ENCODE data around the gene APOL6. TPM values are rescaled to one million over a fixed set of nuclear protein-coding genes. Genes with fewer than 3 reads are reported as not detected.

Gene APOL6
- total and polyA plus RNA-seq, 2 of the 13 experiments (the other 11 are each of a cell fraction or from before 2014, with no cell fraction given), result 5.2 to 7.5 TPM

GRCh38 chr22:35648066-35649025, at the start of gene APOL6 (continued):
- TF ChIP-seq THRA (CRISPR knock-in tag; IDR thresholded peaks at IDR 0.05; ENCODE audit: borderline replicate concordance) (0 out of 2 replicates have a peak, but pooled peaks have one; percentile 20), CEBPB (IDR thresholded peaks at IDR 0.05; ENCODE audit: borderline replicate concordance, low read depth, low read length) (peak; percentile 89), USF2 (IDR thresholded peaks at IDR 0.05; ENCODE audit: low read depth, low read length) (no peak), USF2 (CRISPR knock-in tag; IDR thresholded peaks at IDR 0.05; ENCODE audit: borderline replicate concordance) (peak; percentile 48; the same call in 1 of the 2 replicates), NCOR1 (IDR thresholded peaks at IDR 0.05; ENCODE audit: borderline replicate concordance, low read length) (peak; percentile 58; the same call in 1 of the 2 replicates), DRAP1 (CRISPR knock-in tag; IDR thresholded peaks at IDR 0.05) (peak; percentile 56; the same call in 1 of the 2 replicates), MIXL1 (CRISPR knock-in tag; IDR thresholded peaks at IDR 0.05) (no peak), ZSCAN29 (CRISPR knock-in tag; conservative IDR thresholded peaks at IDR 0.05) (no peak), KMT2A (CRISPR knock-in tag; IDR thresholded peaks at IDR 0.05) (peak; percentile 88), IRF1 (CRISPR knock-in tag; IDR thresholded peaks at IDR 0.05; ENCODE audit: low read depth) (peak; percentile 99), POLR2AphosphoS5 (IDR thresholded peaks at IDR 0.05; ENCODE audit: low read depth, low read length) (peak; percentile 76), MTA3 (CRISPR knock-in tag; IDR thresholded peaks at IDR 0.05) (no peak), HDAC6 (IDR thresholded peaks at IDR 0.05; ENCODE audit: low read depth, low read length) (no peak), HHEX (CRISPR knock-in tag; IDR thresholded peaks at IDR 0.05) (no peak), HIVEP1 (CRISPR knock-in tag; IDR thresholded peaks at IDR 0.05) (peak; percentile 79), FOXC1 (CRISPR knock-in tag; IDR thresholded peaks at IDR 0.05; ENCODE audit: borderline replicate concordance) (0 out of 2 replicates have a peak, but pooled peaks have one; percentile 61), HDAC2 (CRISPR knock-in tag; IDR thresholded peaks at IDR 0.05) (peak; percentile 26; the same call in 1 of the 2 replicates), U2AF1 (optimal IDR thresholded peaks at IDR 0.05; ENCODE audit: low read depth, low read length) (peak; percentile 38), RXRB (CRISPR knock-in tag; IDR thresholded peaks at IDR 0.05; ENCODE audit: borderline replicate concordance) (peak; percentile 19; the same call in 1 of the 2 replicates), PAX8 (CRISPR knock-in tag; IDR thresholded peaks at IDR 0.05; ENCODE audit: borderline replicate concordance) (0 out of 2 replicates have a peak, but pooled peaks have one; percentile 22), KAT8 (CRISPR knock-in tag; IDR thresholded peaks at IDR 0.05) (peak; percentile 69), SIX4 (CRISPR knock-in tag; IDR thresholded peaks at IDR 0.05) (0 out of 2 replicates have a peak, but pooled peaks have one; percentile 18), HCFC1 (IDR thresholded peaks at IDR 0.05; ENCODE audit: low read depth, low read length) (peak; percentile 11; the same call in 1 of the 2 replicates), SOX5 (CRISPR knock-in tag; IDR thresholded peaks at IDR 0.05; ENCODE audit: borderline replicate concordance) (peak; percentile 44; the same call in 1 of the 2 replicates)
